Prostate gland (tissue), 2 donors: ENCODE measurements around the gene LHFPL3.

Source experiments
- CTCF ChIP-seq, 4 experiments: fragments of 200-600 bp in 2 of 4; fragments of 450-650 bp in 2 of 4; sonication (generic) in 2 of 4; IDR thresholded peaks; 1 replicate in 3 of 4; 2 replicates in 1 of 4; pipeline ENCODE4 v1.5.1; 2016 to 2019; ENCODE audit warnings: antibody characterized with exemption in 4 of 4, mild to moderate bottlenecking in 2 of 4, moderate library complexity in 2 of 4
- POLR2A ChIP-seq: fragments of 450-650 bp; IDR thresholded peaks from one replicate; pipeline ENCODE4 v1.6.1; 2016; ENCODE audit warnings: antibody characterized with exemption, mild to moderate bottlenecking

GRCh38 chr7:104891949-104892348, 563.5 kb downstream of the LHFPL3 start:
- TF ChIP-seq POLR2A (no peak), CTCF (IDR thresholded peaks at IDR 0.05) (no peak)
